GF-D8 (cell line): ENCODE data around the gene NEURL3.
"Not testable (repeated sequence)": the region's sequence is repeated elsewhere in the genome, so short reads cannot be mapped to it uniquely, and the experiment has no call there.

Source experiments
- DNase-seq: peaks from one replicate; lab custom pipeline; 2025; lab: John Stamatoyannopoulos, UW

The NEURL3 gene

GRCh38 chr2:96506907-96507240, 1.7 kb upstream of the NEURL3 start:
- no peak for DNase-seq

GRCh38 chr2:96506016-96506906, 1.1 kb upstream of the NEURL3 start:
- no peak for DNase-seq

GRCh38 chr2:96503637-96504243, 1.4 kb downstream of the NEURL3 start:
- no peak for DNase-seq

- no peak for DNase-seq
Observed at GRCh38 chr2:96502891-96503636, 2.1 kb downstream of the NEURL3 start.

GRCh38 chr2:96501886-96502810, 3.0 kb downstream of the NEURL3 start:
- DNase-seq, result no peak

GRCh38 chr2:96501471-96501874, 3.7 kb downstream of the NEURL3 start:
- no peak for DNase-seq

- DNase-seq, result no peak
Observed at GRCh38 chr2:96500385-96501066, 4.6 kb downstream of the NEURL3 start.

- DNase-seq, result no peak
Observed at GRCh38 chr2:96499061-96499960, 5.8 kb downstream of the NEURL3 start.

- DNase-seq, result not testable (repeated sequence)
Observed at GRCh38 chr2:96498611-96499010, 6.5 kb downstream of the NEURL3 start.

- no peak for DNase-seq
Observed at GRCh38 chr2:96498021-96498431, 7.1 kb downstream of the NEURL3 start.

GRCh38 chr2:96495982-96496629, 9.1 kb downstream of the NEURL3 start:
- DNase-seq, result no peak

- no peak for DNase-seq
Observed at GRCh38 chr2:96494188-96494587, 11.0 kb downstream of the NEURL3 start.

GRCh38 chr2:96493072-96493471, 12.1 kb downstream of the NEURL3 start:
- DNase-seq, result no peak

GRCh38 chr2:96491860-96492497, 13.2 kb downstream of the NEURL3 start:
- no peak for DNase-seq

GRCh38 chr2:96489663-96490062, 15.5 kb downstream of the NEURL3 start:
- no peak for DNase-seq

GRCh38 chr2:96489261-96489660, 15.9 kb downstream of the NEURL3 start:
- no peak for DNase-seq

GRCh38 chr2:96486696-96487095, 18.5 kb downstream of the NEURL3 start:
- no peak for DNase-seq

- DNase-seq, result no peak
Observed at GRCh38 chr2:96485751-96486651, 19.2 kb downstream of the NEURL3 start.
